Progenitor cell of endocrine pancreas (in vitro differentiated cells): ENCODE results near the gene SOWAHA. TPM values are rescaled to one million over a fixed set of nuclear protein-coding genes. Genes with fewer than 3 reads are reported as not detected.
A peak's percentile ranks its signal among the peaks of the same experiment; 100 is the strongest.

Experiments used
- DNase-seq: peaks from one replicate; pipeline ENCODE4 v3.0.0; 2021; ENCODE audit warnings: low spot score; ENCODE audit not compliant: unreplicated experiment
- H3K27ac Mint-ChIP-seq: 2 replicates; pipeline ENCODE4 v1.8.0; 2021; ENCODE audit warnings: mild to moderate bottlenecking, moderate library complexity, mixed read lengths
- H3K27me3 Mint-ChIP-seq: 2 replicates; pipeline ENCODE4 v1.8.0; 2021; ENCODE audit warnings: mixed read lengths
- H3K36me3 Mint-ChIP-seq: 2 replicates; pipeline ENCODE4 v1.8.0; 2022; ENCODE audit warnings: mixed read lengths; ENCODE audit not compliant: insufficient read depth
- H3K4me1 Mint-ChIP-seq: 2 replicates; pipeline ENCODE4 v1.8.0; 2021; ENCODE audit warnings: low read depth, mixed read lengths
- H3K4me3 Mint-ChIP-seq: 2 replicates; pipeline ENCODE4 v1.8.0; 2021; ENCODE audit warnings: low read depth, mild to moderate bottlenecking, moderate library complexity, mixed read lengths
- H3K9me3 Mint-ChIP-seq: 2 replicates; pipeline ENCODE4 v1.8.0; 2021; ENCODE audit warnings: low read depth, mixed read lengths
- total RNA-seq: library from RNA; stranded (reverse); gene quantifications from 2 replicates; pipeline ENCODE4 v1.2.1, GENCODE V29; 2021
- TF ChIP-seq, protein P1 (sequence below): fragments of 200-600 bp; sonication (generic); IDR thresholded peaks from one replicate; pipeline ENCODE4 v1.5.0; 2021; ENCODE audit warnings: antibody characterized with exemption, mild to moderate bottlenecking; ENCODE audit not compliant: unreplicated experiment

SOWAHA gene
- total RNA-seq, 1 donor from 2014 or later: 1.3 TPM

DNA sequence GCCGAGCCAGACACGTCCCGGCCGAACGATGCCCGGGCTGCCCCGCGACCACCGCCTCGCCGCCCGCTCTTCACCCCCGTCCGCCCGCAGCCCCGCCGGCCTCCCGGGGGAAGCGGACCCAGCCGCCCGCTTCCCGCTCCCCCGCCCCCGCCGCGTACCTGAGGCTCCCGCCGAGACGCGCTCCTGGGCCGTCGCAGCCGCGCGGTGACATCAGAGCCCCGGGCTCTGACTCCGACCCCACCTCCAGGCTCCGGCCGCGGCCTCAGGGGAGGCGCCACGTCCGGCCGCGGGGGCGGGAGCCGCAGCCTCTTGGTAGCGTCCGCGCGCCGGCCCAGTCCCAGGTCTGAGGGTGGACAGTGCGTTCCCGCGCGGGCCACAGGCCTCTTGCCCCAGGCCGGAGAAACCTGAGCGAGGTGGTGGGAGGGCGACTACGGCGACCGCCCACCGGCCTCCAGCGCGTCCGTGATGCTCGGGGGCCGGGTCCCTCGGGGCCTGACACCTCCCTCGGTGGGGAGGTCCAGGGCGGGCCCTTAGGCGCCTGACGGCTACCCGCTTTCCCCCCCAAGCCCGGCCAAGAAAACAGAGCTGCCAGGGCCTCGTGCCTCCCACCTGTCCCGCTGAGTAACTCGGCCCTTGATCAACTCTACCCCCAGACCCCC is 17.5 kb downstream of the SOWAHA start, which contains the start of gene SHROOM1:
Gene SHROOM1, minus strand, starts transcription at position 212 of the 659 bp plus-strand sequence. CDS start 4,507 bp downstream, outside the sequence.
- Mint-ChIP-seq H3K4me1 (peaks cover 7% of the 10 kb centered on the region), H3K27me3 (peaks cover 45% of the 10 kb centered on the region), H3K27ac (peak within 1 kb of the TSS; percentile 95), H3K4me3 (peak within 1 kb of the TSS; percentile 85), H3K9me3 (no peaks in the 10 kb centered on the region), H3K36me3 (no peaks in the 10 kb centered on the region)
- TF ChIP-seq, protein P1, sequence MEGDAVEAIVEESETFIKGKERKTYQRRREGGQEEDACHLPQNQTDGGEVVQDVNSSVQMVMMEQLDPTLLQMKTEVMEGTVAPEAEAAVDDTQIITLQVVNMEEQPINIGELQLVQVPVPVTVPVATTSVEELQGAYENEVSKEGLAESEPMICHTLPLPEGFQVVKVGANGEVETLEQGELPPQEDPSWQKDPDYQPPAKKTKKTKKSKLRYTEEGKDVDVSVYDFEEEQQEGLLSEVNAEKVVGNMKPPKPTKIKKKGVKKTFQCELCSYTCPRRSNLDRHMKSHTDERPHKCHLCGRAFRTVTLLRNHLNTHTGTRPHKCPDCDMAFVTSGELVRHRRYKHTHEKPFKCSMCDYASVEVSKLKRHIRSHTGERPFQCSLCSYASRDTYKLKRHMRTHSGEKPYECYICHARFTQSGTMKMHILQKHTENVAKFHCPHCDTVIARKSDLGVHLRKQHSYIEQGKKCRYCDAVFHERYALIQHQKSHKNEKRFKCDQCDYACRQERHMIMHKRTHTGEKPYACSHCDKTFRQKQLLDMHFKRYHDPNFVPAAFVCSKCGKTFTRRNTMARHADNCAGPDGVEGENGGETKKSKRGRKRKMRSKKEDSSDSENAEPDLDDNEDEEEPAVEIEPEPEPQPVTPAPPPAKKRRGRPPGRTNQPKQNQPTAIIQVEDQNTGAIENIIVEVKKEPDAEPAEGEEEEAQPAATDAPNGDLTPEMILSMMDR: no peak
- peak; percentile 54 for DNase-seq

DNA sequence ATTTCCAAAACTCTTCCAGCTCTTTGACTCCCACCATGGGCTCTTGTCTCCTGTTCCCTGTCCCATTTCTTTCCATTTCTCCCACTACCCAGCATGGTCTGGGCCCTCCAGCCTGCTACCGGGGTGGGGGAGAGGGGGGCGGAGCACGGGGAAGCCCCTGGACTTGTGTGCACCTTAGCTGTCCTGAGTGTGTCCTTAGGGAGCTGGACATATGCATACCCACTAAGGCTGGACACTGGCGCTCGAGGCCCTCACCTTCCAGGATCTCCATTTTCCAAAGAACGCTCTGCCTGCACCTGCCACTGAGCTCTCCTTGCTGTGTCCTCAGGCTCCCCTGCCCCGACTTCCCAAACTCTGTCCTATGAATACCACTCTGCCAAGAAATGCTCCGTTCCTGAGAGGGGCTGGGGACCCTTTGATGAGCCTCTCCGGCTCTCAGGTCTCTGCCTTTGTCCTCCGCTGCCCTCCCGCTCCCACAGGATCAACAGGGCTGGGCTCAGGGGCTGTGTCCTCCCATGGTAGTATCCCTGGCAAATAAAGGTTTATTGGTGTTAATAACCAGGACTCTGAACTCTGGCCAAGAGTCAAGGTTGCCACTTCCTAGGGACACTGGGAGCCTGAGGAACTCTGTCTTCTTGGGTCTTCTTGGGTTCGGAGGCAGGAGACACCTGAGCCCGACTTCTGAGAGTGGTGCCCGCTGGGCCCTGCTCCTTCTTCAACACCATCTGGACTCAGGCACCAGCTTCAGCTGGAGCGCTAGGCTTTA is 18.2 kb downstream of the SOWAHA start:
- Mint-ChIP-seq H3K4me3 (peak overlapping the region; percentile 78), H3K36me3 (no peaks in the 10 kb centered on the region), H3K27ac (peak overlapping the region; percentile 95), H3K27me3 (peaks cover 42% of the 10 kb centered on the region), H3K9me3 (no peaks in the 10 kb centered on the region), H3K4me1 (peaks cover 7% of the 10 kb centered on the region)
- TF ChIP-seq, protein P1: no peak
- DNase-seq: no peak

GRCh38 chr5:132832612-132833011 is 19.5 kb downstream of the SOWAHA start:
- DNase-seq: no peak
- TF ChIP-seq, protein P1: no peak
- H3K27ac Mint-ChIP-seq: no peak overlapping the region
- no peaks in the 10 kb centered on the region for H3K9me3 Mint-ChIP-seq
- peak overlapping the region; percentile 8 for H3K4me3 Mint-ChIP-seq
- H3K27me3 Mint-ChIP-seq: peaks cover 29% of the 10 kb centered on the region
- no peaks in the 10 kb centered on the region for H3K36me3 Mint-ChIP-seq
- H3K4me1 Mint-ChIP-seq: peaks cover 7% of the 10 kb centered on the region

DNA sequence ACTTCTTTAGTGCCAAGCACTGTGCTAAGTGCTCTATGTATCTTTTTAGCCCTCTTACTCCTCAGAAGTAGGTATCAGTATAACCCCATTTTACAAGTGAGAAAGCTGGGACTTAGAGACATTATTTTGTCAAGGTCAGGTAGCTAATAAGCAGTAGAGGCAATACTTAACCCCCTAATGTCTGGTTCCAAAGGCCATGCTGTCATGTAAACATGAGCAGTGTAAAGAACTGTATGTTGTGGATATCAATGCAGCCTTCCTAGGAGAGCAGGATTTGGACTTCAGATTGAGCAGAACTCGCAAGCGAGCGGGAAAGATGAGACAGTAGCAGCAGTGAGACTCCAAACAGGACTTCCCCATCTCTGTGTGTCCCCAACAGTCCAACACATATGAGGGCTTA is 21.0 kb downstream of the SOWAHA start:
- H3K4me3 Mint-ChIP-seq: no peak overlapping the region
- peaks cover 13% of the 10 kb centered on the region for H3K4me1 Mint-ChIP-seq
- TF ChIP-seq, protein P1: no peak
- peaks cover 18% of the 10 kb centered on the region for H3K27me3 Mint-ChIP-seq
- H3K36me3 Mint-ChIP-seq: no peaks in the 10 kb centered on the region
- no peak overlapping the region for H3K27ac Mint-ChIP-seq
- no peaks in the 10 kb centered on the region for H3K9me3 Mint-ChIP-seq
- DNase-seq: no peak

DNA sequence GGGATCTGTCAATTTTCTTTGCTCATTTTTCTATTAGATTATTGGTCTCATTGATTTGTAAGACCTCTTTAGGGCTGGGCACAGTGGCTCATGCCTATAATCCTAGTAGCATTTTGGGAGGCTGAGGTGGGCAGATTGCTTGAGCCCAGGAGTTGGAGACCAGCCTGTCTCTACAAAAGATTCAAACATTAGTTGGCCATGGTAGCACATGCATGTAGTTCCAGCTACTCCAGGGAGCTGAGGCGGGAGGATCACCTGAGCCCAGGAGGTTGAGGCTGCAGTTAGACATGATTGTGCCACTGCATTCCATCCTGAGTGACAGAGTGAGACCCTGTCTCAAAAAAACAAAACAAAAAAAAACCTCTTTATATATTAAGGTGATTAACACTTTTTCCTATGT is 23.8 kb downstream of the SOWAHA start:
- Mint-ChIP-seq H3K9me3 (no peaks in the 10 kb centered on the region), H3K4me3 (no peak overlapping the region), H3K4me1 (peaks cover 6% of the 10 kb centered on the region), H3K27ac (no peak overlapping the region), H3K36me3 (no peaks in the 10 kb centered on the region), H3K27me3 (peaks cover 10% of the 10 kb centered on the region)
- no peak for DNase-seq
- TF ChIP-seq, protein P1: no peak
